Measurements from ENCODE around the gene ADAM22. TPM values are rescaled to one million over a fixed set of nuclear protein-coding genes. Genes with fewer than 3 reads are reported as not detected.

Gene ADAM22
- total and polyA plus RNA-seq, 2 experiments from 2014 or later: 2.7 to 18.7 TPM

GRCh38 chr7:87926581-87927461, 7.2 kb upstream of the ADAM22 start:
- H3F3A ChIP-seq (replicated peaks; ENCODE audit: low read depth): no peaks in the 10 kb centered on the region
- H3K9me2 ChIP-seq (ENCODE audit: insufficient read depth): no peaks in the 10 kb centered on the region
- no peak overlapping the region for H3K27ac ChIP-seq (ENCODE audit: low read depth)
- ATAC-seq: peak; percentile 96
- H3K79me2 ChIP-seq (replicated peaks; ENCODE audit: insufficient read depth): no peaks in the 10 kb centered on the region
- no peak for TF ChIP-seq CREB1 (CRISPR knock-in tag; IDR thresholded peaks at IDR 0.05; ENCODE audit: low read depth)
- TF ChIP-seq EZH2phosphoT487 (IDR thresholded peaks at IDR 0.05; ENCODE audit: unreplicated experiment): no peak
- no peak for TF ChIP-seq STAT1 (IDR thresholded peaks at IDR 0.05; ENCODE audit: unreplicated experiment)
- no peak for TF ChIP-seq POLR2AphosphoS5 (IDR thresholded peaks at IDR 0.05; ENCODE audit: low read depth)
- TF ChIP-seq, protein P1, sequence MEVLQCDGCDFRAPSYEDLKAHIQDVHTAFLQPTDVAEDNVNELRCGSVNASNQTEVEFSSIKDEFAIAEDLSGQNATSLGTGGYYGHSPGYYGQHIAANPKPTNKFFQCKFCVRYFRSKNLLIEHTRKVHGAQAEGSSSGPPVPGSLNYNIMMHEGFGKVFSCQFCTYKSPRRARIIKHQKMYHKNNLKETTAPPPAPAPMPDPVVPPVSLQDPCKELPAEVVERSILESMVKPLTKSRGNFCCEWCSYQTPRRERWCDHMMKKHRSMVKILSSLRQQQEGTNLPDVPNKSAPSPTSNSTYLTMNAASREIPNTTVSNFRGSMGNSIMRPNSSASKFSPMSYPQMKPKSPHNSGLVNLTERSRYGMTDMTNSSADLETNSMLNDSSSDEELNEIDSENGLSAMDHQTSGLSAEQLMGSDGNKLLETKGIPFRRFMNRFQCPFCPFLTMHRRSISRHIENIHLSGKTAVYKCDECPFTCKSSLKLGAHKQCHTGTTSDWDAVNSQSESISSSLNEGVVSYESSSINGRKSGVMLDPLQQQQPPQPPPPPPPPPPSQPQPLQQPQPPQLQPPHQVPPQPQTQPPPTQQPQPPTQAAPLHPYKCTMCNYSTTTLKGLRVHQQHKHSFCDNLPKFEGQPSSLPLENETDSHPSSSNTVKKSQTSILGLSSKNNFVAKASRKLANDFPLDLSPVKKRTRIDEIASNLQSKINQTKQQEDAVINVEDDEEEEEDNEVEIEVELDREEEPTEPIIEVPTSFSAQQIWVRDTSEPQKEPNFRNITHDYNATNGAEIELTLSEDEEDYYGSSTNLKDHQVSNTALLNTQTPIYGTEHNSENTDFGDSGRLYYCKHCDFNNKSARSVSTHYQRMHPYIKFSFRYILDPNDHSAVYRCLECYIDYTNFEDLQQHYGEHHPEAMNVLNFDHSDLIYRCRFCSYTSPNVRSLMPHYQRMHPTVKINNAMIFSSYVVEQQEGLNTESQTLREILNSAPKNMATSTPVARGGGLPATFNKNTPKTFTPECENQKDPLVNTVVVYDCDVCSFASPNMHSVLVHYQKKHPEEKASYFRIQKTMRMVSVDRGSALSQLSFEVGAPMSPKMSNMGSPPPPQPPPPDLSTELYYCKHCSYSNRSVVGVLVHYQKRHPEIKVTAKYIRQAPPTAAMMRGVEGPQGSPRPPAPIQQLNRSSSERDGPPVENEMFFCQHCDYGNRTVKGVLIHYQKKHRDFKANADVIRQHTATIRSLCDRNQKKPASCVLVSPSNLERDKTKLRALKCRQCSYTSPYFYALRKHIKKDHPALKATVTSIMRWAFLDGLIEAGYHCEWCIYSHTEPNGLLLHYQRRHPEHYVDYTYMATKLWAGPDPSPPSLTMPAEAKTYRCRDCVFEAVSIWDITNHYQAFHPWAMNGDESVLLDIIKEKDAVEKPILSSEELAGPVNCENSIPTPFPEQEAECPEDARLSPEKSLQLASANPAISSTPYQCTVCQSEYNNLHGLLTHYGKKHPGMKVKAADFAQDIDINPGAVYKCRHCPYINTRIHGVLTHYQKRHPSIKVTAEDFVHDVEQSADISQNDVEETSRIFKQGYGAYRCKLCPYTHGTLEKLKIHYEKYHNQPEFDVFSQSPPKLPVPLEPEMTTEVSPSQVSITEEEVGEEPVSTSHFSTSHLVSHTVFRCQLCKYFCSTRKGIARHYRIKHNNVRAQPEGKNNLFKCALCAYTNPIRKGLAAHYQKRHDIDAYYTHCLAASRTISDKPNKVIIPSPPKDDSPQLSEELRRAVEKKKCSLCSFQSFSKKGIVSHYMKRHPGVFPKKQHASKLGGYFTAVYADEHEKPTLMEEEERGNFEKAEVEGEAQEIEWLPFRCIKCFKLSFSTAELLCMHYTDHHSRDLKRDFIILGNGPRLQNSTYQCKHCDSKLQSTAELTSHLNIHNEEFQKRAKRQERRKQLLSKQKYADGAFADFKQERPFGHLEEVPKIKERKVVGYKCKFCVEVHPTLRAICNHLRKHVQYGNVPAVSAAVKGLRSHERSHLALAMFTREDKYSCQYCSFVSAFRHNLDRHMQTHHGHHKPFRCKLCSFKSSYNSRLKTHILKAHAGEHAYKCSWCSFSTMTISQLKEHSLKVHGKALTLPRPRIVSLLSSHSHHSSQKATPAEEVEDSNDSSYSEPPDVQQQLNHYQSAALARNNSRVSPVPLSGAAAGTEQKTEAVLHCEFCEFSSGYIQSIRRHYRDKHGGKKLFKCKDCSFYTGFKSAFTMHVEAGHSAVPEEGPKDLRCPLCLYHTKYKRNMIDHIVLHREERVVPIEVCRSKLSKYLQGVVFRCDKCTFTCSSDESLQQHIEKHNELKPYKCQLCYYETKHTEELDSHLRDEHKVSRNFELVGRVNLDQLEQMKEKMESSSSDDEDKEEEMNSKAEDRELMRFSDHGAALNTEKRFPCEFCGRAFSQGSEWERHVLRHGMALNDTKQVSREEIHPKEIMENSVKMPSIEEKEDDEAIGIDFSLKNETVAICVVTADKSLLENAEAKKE (CRISPR knock-in tag; IDR thresholded peaks at IDR 0.05): peak; percentile 49; the same call in 1 of the 2 replicates
- no peak for TF ChIP-seq ZNF331 (CRISPR knock-in tag; IDR thresholded peaks at IDR 0.05; ENCODE audit: low read depth)
- TF ChIP-seq ZNF114 (CRISPR knock-in tag; IDR thresholded peaks at IDR 0.05): no peak
- no peak for TF ChIP-seq NANOG (IDR thresholded peaks at IDR 0.05; ENCODE audit: borderline replicate concordance)
- TF ChIP-seq JUNB (IDR thresholded peaks at IDR 0.05; ENCODE audit: unreplicated experiment): no peak
- TF ChIP-seq REST (IDR thresholded peaks at IDR 0.05; ENCODE audit: unreplicated experiment): no peak
- peak; percentile 57 to 84 for TF ChIP-seq CTCF (conservative IDR thresholded peaks at IDR 0.05; ENCODE audit: low read depth in 2 of 2)
- TF ChIP-seq EZH2 (IDR thresholded peaks at IDR 0.05; ENCODE audit: low read depth, unreplicated experiment): no peak
- no peak for TF ChIP-seq ETS1 (IDR thresholded peaks at IDR 0.05)
- H3K27me3 ChIP-seq (ENCODE audit: insufficient read depth): no peaks in the 10 kb centered on the region
- no peak overlapping the region for H3K4me3 ChIP-seq
- no peaks in the 10 kb centered on the region for H3K9me3 Mint-ChIP-seq
- peak overlapping the region; percentile 48; the same call in 2 of the 3 replicates for H3K4me3 Mint-ChIP-seq
- H3K4me2 ChIP-seq: peak overlapping the region; percentile 39; the same call in 1 of the 2 replicates
- H3K36me3 Mint-ChIP-seq (ENCODE audit: low read depth): no peaks in the 10 kb centered on the region
- H4K20me1 ChIP-seq (replicated peaks; ENCODE audit: insufficient read depth): no peaks in the 10 kb centered on the region
- peak overlapping the region; percentile 99 for H3K27ac Mint-ChIP-seq
- H3K4me1 ChIP-seq (ENCODE audit: insufficient read depth): 0 out of 2 replicates have a peak, but pooled peaks cover 9% of the 10 kb centered on the region
- no peaks in the 10 kb centered on the region for H3K36me3 ChIP-seq (ENCODE audit: insufficient read depth)
- peaks cover 15% of the 10 kb centered on the region for H3K4me1 Mint-ChIP-seq
- DNase-seq (ENCODE audit: low spot score): peak; percentile 90
- no peaks in the 10 kb centered on the region for H3K27me3 Mint-ChIP-seq (ENCODE audit: insufficient read depth, low read depth, poor library complexity)
- H2AFZ ChIP-seq: peak overlapping the region; percentile 90

All from GM23338 (cell line).